ENCODE data around the gene PRRC2C.
"Not testable (repeated sequence)": the region's sequence is repeated elsewhere in the genome, so short reads cannot be mapped to it uniquely, and the experiment has no call there.

PRRC2C gene

GRCh38 chr1:171485375-171486047 lies at the start of gene PRRC2C:
TSS of gene PRRC2C (plus strand) at chr1:171485530. CDS start at chr1:171512089, 26,559 bp downstream.
- peak; percentile 95 for DNase-seq (ENCODE audit: extremely low read depth, insufficient read length)
- TF ChIP-seq CTCF (IDR thresholded peaks at IDR 0.05; ENCODE audit: insufficient read depth, low read length, poor library complexity, severe bottlenecking) = peak; percentile 83

GRCh38 chr1:171438441-171438840 lies 46.9 kb upstream of the PRRC2C start:
- DNase-seq (ENCODE audit: extremely low read depth, insufficient read length) = no peak
- no peaks in the 10 kb centered on the region for H3K36me3 ChIP-seq (ENCODE audit: control insufficient read depth, insufficient read depth, low read length)
- no peak for TF ChIP-seq CTCF (IDR thresholded peaks at IDR 0.05; ENCODE audit: insufficient read depth, low read length, poor library complexity, severe bottlenecking)
- H3K27me3 ChIP-seq (replicated peaks; ENCODE audit: control insufficient read depth, insufficient read depth, low read length) = no peaks in the 10 kb centered on the region
- no peak overlapping the region for H3K4me3 ChIP-seq (replicated peaks; ENCODE audit: low read depth, low read length)

More at GRCh38 chr1:171485375-171486047, at the start of gene PRRC2C:
- Histone ChIP-seq H3K4me3 (replicated peaks; ENCODE audit: low read depth, low read length) (peak within 1 kb of the TSS; percentile 99), H3K36me3 (ENCODE audit: control insufficient read depth, insufficient read depth, low read length) (no peaks in the 10 kb centered on the region), H3K27me3 (replicated peaks; ENCODE audit: control insufficient read depth, insufficient read depth, low read length) (no peaks in the 10 kb centered on the region)

GRCh38 chr1:171440201-171440600 lies 45.1 kb upstream of the PRRC2C start:
- H3K36me3 ChIP-seq (ENCODE audit: control insufficient read depth, insufficient read depth, low read length); DNase-seq (ENCODE audit: extremely low read depth, insufficient read length); H3K27me3 ChIP-seq (replicated peaks; ENCODE audit: control insufficient read depth, insufficient read depth, low read length); H3K4me3 ChIP-seq (replicated peaks; ENCODE audit: low read depth, low read length): not testable (repeated sequence)

- not testable (repeated sequence) for DNase-seq (ENCODE audit: extremely low read depth, insufficient read length); H3K36me3 ChIP-seq (ENCODE audit: control insufficient read depth, insufficient read depth, low read length); H3K27me3 ChIP-seq (replicated peaks; ENCODE audit: control insufficient read depth, insufficient read depth, low read length); H3K4me3 ChIP-seq (replicated peaks; ENCODE audit: low read depth, low read length)
These were observed 43.9 kb upstream of the PRRC2C start for GRCh38 chr1:171441278-171441895.

GRCh38 chr1:171446386-171446785 lies 38.9 kb upstream of the PRRC2C start:
- TF ChIP-seq CTCF (IDR thresholded peaks at IDR 0.05; ENCODE audit: insufficient read depth, low read length, poor library complexity, severe bottlenecking) = no peak

GRCh38 chr1:171455967-171456366 lies 29.4 kb upstream of the PRRC2C start:
- TF ChIP-seq CTCF (IDR thresholded peaks at IDR 0.05; ENCODE audit: insufficient read depth, low read length, poor library complexity, severe bottlenecking) = no peak
- H3K36me3 ChIP-seq (ENCODE audit: control insufficient read depth, insufficient read depth, low read length) = no peaks in the 10 kb centered on the region
- no peak overlapping the region for H3K4me3 ChIP-seq (replicated peaks; ENCODE audit: low read depth, low read length)
- H3K27me3 ChIP-seq (replicated peaks; ENCODE audit: control insufficient read depth, insufficient read depth, low read length) = no peaks in the 10 kb centered on the region
- DNase-seq (ENCODE audit: extremely low read depth, insufficient read length) = no peak

More at GRCh38 chr1:171446386-171446785, 38.9 kb upstream of the PRRC2C start:
- Histone ChIP-seq H3K27me3 (replicated peaks; ENCODE audit: control insufficient read depth, insufficient read depth, low read length) (no peaks in the 10 kb centered on the region), H3K4me3 (replicated peaks; ENCODE audit: low read depth, low read length) (no peak overlapping the region), H3K36me3 (ENCODE audit: control insufficient read depth, insufficient read depth, low read length) (no peaks in the 10 kb centered on the region)
- DNase-seq (ENCODE audit: extremely low read depth, insufficient read length) = no peak

Measured in GM06990 (cell line).